ENCODE results near the gene RNASE11. TPM values are rescaled to one million over a fixed set of nuclear protein-coding genes. Genes with fewer than 3 reads are reported as not detected.

RNASE11 gene
- total RNA-seq, 4 donors from 2014 or later = not detected

DNA sequence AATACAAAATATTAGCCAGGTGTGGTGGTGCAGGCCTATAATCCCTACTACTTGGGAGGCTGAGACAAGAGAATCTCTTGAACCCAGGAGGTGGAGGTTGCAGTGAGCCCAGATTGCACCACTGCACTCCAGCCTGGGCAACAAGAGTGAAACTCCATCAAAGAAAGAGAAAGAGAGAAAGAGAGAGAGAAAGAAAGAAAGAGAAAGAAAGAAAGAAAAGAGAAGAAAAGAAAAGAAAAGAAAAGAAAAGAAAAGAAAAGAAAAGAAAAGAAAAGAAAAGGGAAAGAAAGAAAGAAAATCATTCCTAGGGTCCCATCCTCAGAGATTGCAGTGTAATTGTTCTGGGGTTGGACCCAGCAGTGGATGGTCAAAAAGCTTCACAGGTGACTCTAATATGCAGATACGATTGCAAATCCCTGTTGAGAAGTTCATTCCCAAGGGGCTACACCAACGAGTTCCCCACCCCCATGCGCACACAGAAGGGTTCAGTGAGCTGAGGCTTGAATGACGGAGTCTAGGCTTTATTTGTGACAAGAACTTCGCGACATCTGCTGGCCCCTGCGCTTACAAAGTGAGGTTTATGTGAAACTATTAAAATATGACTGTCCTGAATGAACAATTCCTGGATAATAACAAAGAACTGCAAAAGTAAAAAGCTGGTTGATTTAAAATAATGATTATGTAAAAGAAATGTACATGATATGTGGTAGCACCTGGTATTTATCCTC, 20.7 kb upstream of the RNASE11 start:
- Histone ChIP-seq H3K4me1 (peaks cover 0 to 39% (median 0%) of the 10 kb centered on the region in 4 donors), H3K27me3 (no peaks in the 10 kb centered on the region), H3K4me3 (no peak overlapping the region), H3K36me3 (no peaks in the 10 kb centered on the region), H3K9me3 (no peaks in the 10 kb centered on the region), H3K27ac (no peak overlapping the region)
- WGBS, 2 donors = 61 to 68% methylated on average over 7 of the region's 7 CpGs
- no peak for TF ChIP-seq POLR2A (IDR thresholded peaks at IDR 0.05)
- no peak for TF ChIP-seq EP300 (IDR thresholded peaks at IDR 0.05)
- TF ChIP-seq, protein P1, sequence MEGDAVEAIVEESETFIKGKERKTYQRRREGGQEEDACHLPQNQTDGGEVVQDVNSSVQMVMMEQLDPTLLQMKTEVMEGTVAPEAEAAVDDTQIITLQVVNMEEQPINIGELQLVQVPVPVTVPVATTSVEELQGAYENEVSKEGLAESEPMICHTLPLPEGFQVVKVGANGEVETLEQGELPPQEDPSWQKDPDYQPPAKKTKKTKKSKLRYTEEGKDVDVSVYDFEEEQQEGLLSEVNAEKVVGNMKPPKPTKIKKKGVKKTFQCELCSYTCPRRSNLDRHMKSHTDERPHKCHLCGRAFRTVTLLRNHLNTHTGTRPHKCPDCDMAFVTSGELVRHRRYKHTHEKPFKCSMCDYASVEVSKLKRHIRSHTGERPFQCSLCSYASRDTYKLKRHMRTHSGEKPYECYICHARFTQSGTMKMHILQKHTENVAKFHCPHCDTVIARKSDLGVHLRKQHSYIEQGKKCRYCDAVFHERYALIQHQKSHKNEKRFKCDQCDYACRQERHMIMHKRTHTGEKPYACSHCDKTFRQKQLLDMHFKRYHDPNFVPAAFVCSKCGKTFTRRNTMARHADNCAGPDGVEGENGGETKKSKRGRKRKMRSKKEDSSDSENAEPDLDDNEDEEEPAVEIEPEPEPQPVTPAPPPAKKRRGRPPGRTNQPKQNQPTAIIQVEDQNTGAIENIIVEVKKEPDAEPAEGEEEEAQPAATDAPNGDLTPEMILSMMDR (IDR thresholded peaks at IDR 0.05) = no peak
- no peak for DNase-seq (ENCODE audit: low spot score in 2 of 2)

DNA sequence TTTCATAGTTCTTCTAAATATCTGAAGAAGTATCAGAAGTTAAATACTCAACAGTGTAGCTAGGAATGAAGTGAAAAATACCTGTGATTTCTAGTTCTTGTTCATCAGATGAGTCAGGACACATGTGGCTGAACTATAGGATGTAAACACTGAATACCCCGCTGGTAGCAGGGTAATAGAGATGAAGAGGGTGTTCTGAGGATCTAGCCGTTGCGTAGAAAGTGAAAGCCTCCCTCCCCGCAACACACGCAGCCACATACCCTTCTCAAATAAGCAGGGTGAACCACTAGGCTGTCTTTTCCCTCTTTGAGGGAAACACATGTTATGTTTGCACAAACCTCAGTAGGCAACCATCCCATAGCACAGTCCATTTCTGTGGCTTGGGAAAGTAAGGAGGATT, 19.8 kb upstream of the RNASE11 start:
- no peaks in the 10 kb centered on the region for H3K9me3 ChIP-seq
- peaks cover 0 to 34% (median 0%) of the 10 kb centered on the region in 4 donors for H3K4me1 ChIP-seq
- H3K27me3 ChIP-seq = no peaks in the 10 kb centered on the region
- DNase-seq (ENCODE audit: low spot score in 2 of 2) = no peak
- H3K4me3 ChIP-seq = no peak overlapping the region
- 46 to 62% methylated on average over 5 of the region's 5 CpGs for WGBS, 2 donors
- no peak overlapping the region for H3K27ac ChIP-seq
- no peaks in the 10 kb centered on the region for H3K36me3 ChIP-seq
- no peak for TF ChIP-seq EP300 (IDR thresholded peaks at IDR 0.05)
- TF ChIP-seq, protein P1 (IDR thresholded peaks at IDR 0.05) = no peak
- TF ChIP-seq POLR2A (IDR thresholded peaks at IDR 0.05) = no peak

DNA sequence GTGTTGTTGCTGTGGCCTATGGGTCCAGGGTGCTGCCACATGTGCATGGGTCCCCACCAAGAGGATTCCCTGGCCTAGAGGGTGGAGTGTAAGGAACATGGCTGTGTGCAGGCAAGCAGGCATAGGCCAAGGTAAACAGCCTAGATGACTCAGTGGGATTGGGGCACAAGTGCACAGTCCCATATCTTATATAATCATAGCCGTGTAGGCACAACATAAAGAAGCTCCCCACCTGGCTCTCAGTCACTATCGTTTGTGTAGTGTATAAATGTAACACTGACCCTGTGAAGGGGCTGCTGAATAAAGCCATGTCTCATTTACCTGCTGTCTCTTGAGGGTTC, 19.1 kb upstream of the RNASE11 start:
- Histone ChIP-seq H3K9me3 (no peaks in the 10 kb centered on the region), H3K27ac (no peak overlapping the region), H3K36me3 (no peaks in the 10 kb centered on the region), H3K4me3 (no peak overlapping the region), H3K4me1 (peaks cover 0 to 26% (median 0%) of the 10 kb centered on the region in 4 donors), H3K27me3 (no peaks in the 10 kb centered on the region)
- DNase-seq (ENCODE audit: low spot score in 2 of 2) = no peak
- TF ChIP-seq, protein P1 (IDR thresholded peaks at IDR 0.05) = no peak
- TF ChIP-seq EP300 (IDR thresholded peaks at IDR 0.05) (no peak), POLR2A (IDR thresholded peaks at IDR 0.05) (no peak)
- WGBS, 2 donors = 67 to 70% methylated on average over 2 of the region's 2 CpGs

DNA sequence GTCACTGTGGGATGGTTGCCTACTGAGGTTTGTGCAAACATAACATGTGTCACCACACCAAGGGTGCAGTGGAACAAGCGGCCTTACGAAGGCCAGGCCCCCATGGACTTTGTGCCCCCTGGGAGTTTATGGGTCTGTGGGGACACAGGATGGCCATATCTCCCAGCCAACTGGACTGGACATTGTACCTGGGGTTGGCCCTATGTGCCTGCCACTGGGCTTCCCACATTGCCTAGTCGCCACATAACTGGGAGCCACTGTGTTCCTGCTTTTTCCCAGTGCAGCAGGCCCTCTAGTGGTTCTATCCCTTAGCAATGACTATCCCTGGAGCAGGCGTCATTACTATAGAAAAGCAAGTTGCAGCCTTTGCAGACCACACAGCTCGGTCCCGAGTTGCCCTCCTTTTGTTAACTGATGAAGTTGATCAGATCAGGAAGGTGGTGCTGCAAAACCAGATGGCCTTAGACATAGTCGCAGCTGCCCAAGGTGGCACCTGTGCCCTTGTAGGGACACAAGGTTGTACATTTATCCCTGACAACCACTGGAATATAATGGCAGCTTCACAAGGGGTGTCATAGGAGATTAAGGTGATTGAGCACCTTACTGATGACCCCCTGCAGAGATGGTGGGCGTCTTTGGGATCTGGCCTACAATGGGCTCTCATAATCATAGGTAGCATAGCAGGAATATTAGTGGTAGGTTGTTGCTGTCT, 18.5 kb upstream of the RNASE11 start:
- Histone ChIP-seq H3K4me1 (peaks cover 0 to 21% (median 0%) of the 10 kb centered on the region in 4 donors), H3K27ac (no peak overlapping the region), H3K4me3 (no peak overlapping the region), H3K36me3 (no peaks in the 10 kb centered on the region), H3K27me3 (no peaks in the 10 kb centered on the region), H3K9me3 (no peaks in the 10 kb centered on the region)
- no peak for DNase-seq (ENCODE audit: low spot score in 2 of 2)
- TF ChIP-seq POLR2A (IDR thresholded peaks at IDR 0.05) (no peak), EP300 (IDR thresholded peaks at IDR 0.05) (no peak)
- TF ChIP-seq, protein P1 (IDR thresholded peaks at IDR 0.05) = peak; percentile 9 to 37 (median 27)
- WGBS, 2 donors = 15 to 34% methylated on average over 6 to 8 of the region's 8 CpGs

Data from tibial nerve (tissue), 4 donors.